ENCODE measurements around the gene B3GAT3.
"Not testable (repeated sequence)": the region's sequence is repeated elsewhere in the genome, so short reads cannot be mapped to it uniquely, and the experiment has no call there.

DNA sequence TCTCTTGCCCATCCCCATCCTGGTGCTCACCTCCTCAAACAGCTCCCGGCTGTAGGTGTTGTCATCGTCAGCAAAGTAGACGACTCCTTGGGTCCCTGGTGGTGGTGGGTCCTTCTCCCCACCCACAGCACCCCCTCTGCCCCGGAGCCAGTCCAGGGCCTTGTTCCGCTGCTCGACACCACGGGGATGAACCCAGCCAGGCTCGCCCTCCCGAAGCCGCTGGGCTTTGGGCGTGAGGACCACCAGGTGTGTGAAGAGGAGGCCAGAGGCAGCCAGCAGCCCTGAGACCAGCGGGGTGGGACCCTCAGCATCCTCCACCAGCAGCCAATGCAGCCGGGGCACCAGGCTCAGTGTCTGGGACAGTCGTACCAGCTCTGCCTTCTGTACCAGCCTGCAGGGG, 4.8 kb downstream of the B3GAT3 start:
- not testable (repeated sequence) for TF ChIP-seq POLR2AphosphoS5, POLR2A (IDR thresholded peaks at IDR 0.05)
- TF ChIP-seq, protein P1, sequence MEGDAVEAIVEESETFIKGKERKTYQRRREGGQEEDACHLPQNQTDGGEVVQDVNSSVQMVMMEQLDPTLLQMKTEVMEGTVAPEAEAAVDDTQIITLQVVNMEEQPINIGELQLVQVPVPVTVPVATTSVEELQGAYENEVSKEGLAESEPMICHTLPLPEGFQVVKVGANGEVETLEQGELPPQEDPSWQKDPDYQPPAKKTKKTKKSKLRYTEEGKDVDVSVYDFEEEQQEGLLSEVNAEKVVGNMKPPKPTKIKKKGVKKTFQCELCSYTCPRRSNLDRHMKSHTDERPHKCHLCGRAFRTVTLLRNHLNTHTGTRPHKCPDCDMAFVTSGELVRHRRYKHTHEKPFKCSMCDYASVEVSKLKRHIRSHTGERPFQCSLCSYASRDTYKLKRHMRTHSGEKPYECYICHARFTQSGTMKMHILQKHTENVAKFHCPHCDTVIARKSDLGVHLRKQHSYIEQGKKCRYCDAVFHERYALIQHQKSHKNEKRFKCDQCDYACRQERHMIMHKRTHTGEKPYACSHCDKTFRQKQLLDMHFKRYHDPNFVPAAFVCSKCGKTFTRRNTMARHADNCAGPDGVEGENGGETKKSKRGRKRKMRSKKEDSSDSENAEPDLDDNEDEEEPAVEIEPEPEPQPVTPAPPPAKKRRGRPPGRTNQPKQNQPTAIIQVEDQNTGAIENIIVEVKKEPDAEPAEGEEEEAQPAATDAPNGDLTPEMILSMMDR (IDR thresholded peaks at IDR 0.05): not testable (repeated sequence)
